Fibroblast of upper back skin (primary cell): Measurements from ENCODE around the gene PCDH12.
A peak's percentile ranks its signal among the peaks of the same experiment; 100 is the strongest.

ENCODE experiments used
- DNase-seq: peaks from one replicate; pipeline ENCODE4 v3.0.0-alpha.2; 2013

The PCDH12 gene

DNA sequence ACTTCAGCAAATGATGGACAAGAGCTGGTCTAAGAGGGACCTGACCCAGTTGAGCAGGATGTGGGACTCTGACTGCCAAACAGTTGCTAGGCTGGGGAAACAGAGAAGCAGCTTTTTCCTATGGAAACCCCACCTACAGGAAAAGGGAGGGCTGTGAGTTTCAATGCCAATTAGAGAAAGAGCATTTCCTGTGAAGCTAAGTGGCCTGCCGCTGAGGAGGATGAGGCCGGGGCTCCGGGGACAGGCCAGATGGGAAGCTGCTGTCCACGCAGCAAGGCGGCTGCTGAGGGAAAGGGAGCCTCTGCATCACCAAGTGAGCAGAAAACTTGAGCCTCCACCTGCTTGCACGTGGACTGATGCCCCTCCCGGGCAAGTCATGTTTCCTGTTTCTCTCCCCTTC, at the start of gene PCDH12:
PCDH12 (minus strand) TSS at position 90 of the 400 bp plus-strand sequence. CDS start 351 bp downstream, outside the sequence.
- no peak for DNase-seq

DNA sequence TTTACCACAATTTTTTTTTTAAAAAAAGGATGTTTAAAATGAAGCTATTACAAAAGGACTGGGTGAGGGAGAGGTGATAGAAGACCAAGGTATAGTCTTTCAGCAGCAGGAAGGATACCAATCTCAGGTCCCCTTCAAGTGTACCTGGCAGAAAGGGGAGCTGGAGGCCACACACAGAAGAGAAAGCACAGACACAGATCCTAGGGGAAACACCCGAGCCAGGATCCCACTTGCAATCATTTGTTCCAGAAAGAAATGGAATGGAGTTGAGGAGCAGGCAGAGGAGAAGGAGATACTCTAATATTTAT, 49.2 kb upstream of the PCDH12 start:
- no peak for DNase-seq

DNA sequence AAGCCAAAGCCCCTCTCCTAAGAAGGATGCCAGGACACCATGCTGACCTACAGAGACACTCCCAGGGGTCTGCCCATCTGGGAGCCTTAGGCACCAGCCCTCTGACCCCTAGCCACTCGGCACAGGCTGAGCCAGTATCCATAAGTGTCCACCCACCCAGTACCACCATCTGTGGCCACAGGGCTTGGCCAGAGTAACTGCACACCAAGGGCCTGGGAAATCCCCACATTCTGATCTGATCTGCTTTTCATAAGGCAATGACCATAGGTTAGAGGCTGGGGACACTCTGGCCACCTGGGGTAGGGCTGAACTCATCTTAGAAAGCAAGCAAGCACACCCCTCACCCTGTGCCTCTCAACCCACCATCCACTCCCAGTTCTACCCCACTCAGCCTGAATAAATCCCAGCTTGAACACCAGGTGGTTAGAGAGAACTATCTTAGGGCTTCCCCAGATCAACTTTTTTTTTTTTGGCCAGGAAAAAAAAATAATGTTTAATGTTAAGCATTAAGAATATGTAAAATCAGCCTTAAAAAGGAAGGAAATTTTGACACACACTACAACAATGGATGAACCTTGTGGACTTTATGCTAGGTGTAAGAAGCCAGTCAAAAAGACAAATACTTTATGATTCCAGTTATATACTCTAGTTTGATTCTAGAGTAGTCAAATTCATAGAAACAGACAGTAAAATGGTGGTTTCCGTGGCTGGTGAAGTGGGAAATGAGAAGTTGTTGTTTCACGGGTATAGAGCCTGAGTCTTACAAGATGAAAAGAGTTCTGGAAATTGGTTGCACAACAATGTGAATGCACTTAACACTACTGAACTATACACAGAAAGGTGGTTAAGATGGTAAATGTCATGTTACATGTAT, 48.6 kb upstream of the PCDH12 start:
- no peak for DNase-seq

DNA sequence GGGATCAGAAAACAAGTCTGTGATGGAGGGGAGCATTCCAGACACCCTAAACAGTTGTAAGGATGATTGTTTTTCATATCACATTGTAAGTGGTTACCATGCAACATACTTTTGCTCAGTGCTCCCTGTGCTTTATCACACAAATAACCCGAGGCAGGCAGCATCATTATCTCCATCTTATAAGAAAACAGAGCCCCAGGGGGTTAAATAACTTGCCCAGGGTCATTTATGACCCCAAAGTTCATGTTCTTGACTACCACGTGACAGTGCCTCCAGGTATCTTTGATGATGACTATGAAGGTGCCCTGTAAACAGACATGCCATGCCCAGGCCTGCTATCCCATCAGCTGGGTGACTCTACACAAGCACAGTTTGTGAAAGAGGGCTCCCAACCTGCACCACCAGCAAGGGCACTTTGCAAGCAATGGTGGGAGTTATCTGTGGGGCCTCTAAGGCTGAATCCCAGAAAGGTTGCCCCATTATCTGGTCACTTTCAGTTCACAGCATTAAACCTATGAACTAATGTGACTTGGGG, 45.3 kb upstream of the PCDH12 start:
- no peak for DNase-seq

DNA sequence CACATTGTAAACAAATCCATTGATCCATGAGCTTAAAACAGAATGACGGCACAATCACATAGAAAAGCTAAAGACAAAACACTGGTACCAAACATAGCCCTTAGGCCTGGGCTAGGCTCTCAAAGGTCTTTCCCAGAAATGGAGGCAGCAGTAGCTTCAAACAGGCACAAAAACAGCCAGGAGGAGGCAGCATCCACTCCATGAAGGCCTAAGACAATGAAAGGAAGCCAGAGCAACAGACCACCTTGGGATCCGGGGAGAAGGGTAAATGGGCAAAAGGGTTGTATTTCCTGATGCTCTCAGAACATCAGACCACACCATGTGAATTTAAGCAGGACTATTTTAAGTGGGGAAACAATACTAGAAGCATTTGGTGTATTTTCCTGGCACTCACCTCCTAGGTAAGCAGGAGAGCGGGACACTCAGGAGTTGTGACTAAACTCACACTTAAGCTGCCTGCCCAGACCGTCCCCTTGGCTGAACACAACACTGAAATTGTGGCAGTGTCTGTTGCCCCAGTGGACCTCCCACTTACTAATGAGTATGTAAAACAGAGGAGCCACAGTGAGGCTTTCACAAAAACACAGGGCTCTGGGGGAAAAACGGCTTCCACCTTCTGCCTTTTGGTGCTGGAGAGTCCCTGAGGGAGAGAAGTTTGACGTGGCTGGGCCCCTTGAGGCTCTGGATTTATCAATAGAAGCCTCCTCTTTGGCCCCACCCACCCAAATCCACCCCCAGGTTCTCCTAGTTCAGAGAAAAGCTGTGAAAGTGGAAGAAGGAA, 42.9 kb upstream of the PCDH12 start:
- no peak for DNase-seq

DNA sequence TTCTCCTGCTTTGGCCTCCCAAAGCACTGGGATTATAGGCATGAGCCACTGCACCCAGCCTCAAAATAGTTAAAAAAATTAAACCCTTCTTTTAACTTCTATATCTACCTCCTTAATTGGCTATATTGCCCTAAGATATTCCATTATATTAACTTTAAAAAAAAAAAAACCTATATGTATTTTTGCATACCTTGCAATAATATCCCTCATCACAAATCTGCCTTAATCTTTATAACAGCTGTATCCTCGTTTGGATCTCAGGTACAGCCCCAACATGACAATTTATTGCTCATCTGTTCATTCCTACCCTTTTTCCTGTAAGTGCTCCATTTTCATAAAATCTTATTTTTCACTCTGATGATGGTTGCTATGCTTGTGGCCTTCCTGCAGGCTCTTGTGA, 42.2 kb upstream of the PCDH12 start:
- DNase-seq = no peak

DNA sequence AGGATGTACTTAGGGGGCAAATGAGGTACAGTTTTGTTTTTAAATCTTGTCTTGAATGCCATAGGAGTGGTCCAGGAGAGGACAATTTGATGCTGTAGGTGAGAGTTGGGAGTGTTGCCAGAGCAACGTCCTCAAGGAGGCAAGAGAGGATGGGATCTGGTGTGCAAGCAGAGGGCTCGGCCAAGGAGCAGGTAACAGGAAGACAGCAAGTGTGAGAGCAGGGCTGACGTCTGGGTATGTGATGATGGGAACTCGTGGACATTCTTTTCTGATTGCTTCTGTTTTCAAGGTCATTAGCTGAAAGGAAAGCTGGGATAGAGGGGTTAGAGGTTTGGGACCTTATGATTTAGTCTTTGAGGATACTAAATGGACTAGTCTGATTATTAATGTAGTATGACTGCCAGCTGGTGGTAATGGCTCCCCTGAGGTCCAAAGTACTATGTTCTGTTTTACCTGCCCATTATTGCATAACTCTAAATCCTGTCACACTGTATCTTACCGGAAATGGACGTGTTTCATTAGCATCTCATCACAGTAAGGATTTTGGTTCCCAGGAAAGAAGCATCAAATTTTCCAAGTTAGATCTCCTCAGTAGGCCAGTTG, 39.5 kb upstream of the PCDH12 start:
- no peak for DNase-seq

DNA sequence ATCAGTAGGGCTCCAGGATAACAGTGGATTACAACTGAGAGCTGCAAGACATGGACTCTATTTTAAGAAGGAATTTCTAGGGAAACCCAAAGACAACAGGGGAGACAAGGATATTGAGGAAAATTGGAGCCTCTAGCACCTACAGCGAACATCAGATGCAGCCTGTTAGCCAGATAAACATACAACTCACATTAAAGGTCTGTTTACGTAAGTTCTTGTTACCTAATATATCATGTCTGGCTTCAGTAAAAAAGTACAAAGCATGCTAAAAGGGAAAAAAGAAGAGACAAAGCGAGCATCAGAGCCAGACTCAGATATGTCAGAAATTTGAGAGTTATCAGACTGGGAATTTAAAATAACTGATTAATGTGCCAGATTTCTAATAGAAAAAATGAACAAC, 37.7 kb upstream of the PCDH12 start:
- DNase-seq = no peak

DNA sequence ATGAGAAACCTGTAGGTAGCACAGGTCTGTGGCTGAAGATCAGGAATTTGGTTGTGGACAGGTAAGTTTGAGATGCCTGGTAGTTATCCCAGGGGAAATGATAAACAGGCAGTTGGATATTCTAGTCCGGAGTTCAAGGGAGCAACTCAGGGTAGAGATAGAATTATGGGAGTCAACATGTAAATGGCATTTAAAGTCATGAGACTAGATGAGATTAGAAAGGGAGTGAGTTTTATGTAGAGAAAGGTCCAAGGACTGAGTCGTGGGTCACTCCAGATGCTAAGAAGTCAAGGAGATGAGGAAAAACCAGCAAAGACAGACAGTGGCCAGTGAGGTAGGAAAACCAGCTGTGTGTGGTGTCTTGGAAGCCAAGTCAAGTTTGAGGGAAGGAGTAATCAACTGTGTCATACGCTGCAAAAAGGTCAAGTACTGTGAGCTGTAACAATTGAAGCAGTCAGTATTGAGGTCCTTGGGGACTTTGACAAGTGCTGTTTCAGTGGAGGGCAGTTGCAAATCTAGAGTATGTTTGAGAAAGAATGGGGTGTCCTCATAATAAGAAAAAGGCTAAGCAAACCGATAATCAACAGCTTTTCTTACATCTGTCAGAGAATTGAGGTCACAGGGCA, 36.6 kb upstream of the PCDH12 start:
- DNase-seq = no peak

DNA sequence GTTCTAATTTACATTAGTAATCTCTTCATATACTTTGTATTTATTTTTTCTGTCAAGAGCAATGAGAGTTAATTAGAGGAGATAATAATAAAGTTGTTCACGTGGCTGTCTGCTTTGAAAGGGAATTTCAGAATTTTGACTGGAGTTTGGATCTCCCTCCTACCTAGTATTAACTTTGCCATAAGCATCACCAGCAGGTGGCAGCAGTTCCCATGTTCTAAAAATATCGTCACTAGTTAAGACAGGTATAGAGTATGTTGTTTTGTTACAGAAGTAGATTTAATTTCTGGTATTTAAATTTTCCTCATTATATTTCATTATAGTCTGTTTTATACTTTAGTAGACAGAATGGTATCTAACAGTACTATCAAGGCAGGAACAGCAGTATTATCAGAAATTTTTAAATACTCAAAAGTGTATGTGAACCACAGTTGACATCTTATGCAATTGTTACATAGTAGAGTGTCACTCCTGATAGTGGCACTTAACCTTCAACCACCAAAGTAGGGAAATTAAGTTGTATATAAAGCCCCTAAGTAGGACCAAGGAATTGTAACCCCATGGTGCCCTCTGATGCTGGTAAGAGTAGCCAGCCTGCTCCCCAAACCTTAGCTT, 34.5 kb upstream of the PCDH12 start:
- peak; percentile 59 for DNase-seq

DNA sequence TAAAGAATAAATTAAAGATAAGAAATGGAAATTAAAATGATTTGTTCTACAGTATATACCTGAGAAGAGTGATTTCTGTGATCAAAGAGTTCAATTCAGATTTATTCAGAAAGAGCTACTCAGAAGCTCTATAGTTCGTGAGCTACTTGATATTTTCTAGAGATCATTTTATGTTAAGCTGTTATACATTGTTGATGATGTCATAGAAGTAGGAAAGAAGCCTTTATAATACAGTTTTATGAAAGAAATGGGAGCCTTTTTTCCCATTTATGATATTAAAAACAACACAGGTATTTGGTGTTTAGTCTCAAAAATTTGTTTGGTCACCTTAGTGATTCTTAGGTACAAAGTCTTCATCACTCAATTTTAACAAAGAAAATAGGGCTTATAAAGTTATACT, 31.7 kb upstream of the PCDH12 start:
- no peak for DNase-seq

DNA sequence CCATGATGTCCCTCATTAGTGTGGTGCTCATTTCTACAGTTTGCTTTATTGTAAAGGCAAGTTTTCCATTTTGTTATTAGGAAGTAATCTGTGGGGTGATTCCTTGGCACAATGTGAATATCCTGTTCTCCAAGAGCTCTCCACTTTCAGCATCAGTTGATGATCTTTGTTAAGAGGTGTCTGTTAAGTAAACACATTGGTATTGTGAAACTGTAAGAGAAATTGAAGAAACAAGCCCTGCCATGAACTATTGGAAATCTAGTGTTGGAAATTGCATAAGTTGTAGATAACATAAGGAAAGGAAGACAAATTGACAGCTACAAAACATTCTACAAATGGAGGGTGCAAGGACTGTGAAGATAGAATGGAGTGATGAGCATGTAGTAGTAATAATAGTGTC, 28.1 kb upstream of the PCDH12 start:
- no peak for DNase-seq

DNA sequence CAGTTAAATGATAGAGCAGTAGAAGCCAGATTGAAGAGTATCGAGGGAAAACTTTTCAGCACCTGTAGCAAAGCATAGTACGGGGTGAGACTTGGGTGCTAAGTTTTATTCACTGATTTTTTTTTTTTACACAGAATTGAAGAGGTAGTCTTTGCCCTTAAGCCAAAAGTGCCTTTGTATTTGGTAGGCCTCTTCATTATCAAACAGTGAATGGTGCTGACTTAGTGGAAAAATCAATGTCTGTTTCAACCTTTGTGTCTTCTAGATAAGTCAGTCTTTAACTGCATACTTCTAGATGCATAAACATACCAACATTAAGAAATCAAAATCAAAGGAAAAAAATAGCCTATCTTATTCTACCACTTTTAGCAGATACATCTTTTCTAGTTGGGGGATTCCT, 24.6 kb upstream of the PCDH12 start:
- DNase-seq = no peak

DNA sequence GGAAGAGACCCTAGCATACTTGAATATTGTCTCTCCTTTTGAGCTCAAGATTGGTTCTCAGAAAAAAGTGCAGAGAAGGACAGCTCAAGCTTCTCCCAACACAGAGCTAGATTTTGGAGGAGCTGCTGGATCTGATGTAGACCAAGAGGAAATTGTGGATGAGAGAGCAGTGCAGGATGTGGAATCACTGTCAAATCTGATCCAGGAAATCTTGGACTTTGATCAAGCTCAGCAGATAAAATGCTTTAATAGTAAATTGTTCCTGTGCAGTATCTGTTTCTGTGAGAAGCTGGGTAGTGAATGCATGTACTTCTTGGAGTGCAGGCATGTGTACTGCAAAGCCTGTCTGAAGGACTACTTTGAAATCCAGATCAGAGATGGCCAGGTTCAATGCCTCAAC, 20.4 kb upstream of the PCDH12 start:
- no peak for DNase-seq

DNA sequence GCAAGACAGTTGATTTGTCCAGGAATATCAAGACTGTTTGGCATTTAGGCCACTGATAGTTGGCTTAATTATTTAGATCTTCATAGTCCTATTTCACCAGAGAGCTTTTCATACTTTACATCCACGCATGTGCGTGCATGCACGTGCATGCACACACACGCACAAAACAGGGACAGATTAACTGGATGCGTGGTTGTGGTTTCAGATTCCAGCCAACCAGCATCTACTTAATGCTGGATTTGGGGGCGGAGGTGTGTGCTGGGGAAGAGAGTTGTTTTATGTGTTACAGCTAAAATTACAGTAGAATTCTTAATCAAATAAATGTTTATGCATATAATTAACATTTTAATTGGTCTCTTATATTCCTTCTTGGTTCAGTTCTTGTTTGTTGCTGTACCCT, 18.2 kb upstream of the PCDH12 start:
- DNase-seq = no peak

DNA sequence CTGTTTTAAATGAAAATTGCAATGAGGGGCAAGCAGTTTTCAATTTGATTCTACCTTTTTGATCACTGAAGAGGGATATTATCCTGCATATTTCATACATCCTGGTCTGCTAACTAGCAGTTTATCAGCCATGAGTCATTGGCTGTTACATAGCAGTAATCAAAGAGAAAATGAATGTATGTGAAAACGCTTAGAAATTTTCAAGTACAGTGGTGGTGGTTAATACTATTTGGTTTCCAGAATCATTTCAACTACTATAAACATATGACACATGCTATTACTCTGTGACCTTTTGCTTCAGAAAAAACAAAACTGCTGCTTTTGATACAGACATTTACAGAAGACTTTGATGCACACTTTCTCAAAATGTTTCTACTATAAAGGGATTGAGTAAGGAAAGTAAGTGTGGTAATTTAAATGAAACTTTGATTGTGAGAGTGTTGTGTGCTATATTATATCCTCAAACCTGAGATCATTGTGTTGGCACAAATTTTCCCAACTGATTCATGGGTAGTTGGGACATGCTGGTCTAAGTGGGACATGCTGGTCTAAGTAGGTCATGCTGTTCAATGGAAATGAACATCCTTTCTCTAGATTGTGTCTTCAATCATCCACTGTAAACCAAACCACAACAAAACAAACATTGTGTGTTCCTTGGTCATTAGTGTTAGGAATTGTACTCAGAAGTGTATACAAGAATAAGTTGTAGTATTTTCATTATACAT, 16.0 kb upstream of the PCDH12 start:
- DNase-seq = peak; percentile 39

DNA sequence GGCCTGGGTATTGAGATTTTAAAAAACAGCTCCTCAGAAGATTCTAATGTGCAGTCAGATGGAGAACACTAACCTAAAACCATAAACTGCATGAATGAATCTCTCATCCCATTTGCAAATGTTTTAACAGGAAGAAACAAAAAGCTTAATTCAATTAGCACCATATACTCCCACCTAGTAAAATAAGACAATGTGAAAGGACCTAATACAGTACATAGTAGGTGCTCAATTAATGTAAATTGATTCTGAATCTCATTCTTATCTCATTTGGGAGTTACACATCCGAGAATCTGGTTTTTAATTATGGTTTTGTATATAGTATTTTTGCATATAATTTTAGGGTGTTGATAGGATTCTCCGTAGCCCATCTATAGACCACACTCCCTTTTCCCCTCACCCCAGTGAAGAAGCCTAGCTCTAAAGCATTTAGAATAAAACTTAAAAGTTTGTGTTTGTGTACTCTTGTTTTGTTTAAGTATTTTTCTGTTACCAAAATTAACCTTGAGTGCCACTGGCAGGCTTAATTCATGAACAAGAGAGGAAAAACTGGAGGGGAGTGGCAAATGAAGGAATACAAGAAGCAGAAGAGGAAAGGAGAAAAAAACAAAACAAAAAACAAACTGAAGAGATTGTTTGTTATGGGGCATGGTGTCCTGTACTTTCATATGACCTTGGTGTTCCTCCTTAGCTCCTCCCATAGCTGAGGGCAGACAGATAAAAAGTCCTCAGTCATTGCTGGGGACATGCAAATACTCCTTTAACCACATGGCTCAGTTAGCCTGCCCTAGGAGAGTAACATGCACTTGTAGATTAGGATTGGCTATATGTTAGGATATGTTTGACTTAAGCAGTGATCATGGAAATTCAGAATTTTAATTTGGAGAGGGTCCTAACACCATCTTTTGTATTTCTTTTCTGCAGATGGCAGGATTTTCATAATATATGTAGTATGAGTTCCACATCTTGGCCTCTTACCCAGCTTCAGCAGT, 12.1 kb upstream of the PCDH12 start:
- DNase-seq = no peak

DNA sequence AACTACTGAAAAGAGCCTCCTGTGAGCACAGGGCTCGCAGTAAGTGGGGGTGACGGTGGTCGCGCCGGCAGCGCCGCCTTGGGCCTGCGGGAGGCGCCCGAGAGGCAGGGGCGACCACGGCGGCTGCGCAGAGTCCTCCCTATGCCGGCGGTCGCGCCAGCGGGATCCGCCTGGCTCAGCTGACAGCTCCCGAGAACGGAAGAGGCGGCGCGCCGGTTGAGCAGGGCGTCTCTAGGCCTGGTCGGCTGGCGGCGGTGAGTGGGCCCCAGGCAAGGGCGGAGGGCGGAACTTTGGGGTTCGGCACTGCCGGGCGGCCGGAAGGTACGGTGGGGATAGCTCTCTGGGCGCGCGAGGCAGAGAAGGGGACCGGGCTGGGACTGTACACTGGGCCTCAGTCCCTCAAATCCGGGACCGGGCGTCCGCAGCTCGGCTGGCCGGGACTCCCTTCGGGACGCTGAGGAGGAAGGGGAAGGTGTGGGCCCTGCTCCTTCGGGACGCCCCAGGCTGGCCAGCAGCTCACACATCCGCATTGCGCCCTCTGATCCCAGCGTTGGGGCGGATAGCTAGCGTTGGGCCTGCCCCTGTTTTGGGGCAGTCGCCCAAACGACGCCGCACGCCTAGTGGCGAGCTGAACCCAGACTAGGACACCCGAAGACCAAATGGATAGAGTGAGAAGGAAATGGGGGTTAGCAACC, 11.1 kb upstream of the PCDH12 start, which contains the start of gene RNF14:
RNF14 (plus strand) TSS at position 192 of the 695 bp plus-strand sequence. CDS start 4,484 bp downstream, outside the sequence.
- DNase-seq = peak; percentile 93

DNA sequence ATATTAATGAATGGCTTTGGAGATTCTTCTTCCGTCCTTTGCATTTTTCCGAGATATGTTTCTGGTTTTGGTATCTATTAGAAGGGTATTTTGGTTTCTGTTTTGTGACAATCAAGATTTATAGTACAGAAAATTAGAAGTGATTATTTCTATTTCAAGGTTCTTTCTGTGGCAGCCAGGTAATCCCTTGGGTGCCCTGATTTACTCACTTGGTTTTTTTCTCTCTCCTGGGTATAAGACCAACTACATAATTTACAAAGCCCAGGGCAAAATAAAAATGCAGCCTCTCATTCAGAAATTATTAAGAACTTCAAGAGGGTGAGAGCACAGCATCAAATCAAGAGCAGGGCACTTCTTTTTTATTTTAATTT, 8.9 kb upstream of the PCDH12 start:
- no peak for DNase-seq
